HL-60/S4 (cell line): ENCODE data around the gene USP49.
"Not testable (repeated sequence)": the region's sequence is repeated elsewhere in the genome, so short reads cannot be mapped to it uniquely, and the experiment has no call there.

Experiments
- in situ Hi-C: fragments of 300-500 bp; cut with MboI; formaldehyde crosslinking; loops from 2 replicates; pipeline ENCODE4 v1.14.3; 2022; ENCODE audit warnings: low sequenced_read_pairs

Gene USP49

GRCh38 chr6:41815587-41815986, 79.6 kb downstream of the USP49 start:
- in situ Hi-C loops, result no loop called here

DNA sequence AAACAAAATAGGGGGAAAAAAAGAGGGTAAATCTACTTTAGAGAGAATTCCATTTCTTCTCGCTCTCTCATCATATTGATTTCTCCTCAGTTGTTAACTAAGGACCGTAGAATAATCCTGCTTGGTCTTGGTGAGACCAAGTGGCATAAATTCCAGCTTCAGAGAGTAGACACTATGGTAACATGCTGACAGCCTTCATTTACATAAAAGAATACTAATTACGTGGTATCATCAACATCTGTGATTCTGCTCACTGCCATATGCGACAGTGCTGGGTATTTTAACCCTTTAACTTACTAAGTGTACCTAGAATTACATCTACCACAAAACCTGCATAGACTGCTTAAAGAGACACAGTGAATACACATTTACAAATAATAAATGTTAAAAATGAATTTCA, 80.5 kb downstream of the USP49 start:
- in situ Hi-C loops, result no loop called here

GRCh38 chr6:41813956-41814355, 81.2 kb downstream of the USP49 start:
- in situ Hi-C loops, result no loop called here

- in situ Hi-C loops, result no loop called here
Measured at GRCh38 chr6:41813469-41813868, 81.7 kb downstream of the USP49 start.

GRCh38 chr6:41811946-41812345, 83.2 kb downstream of the USP49 start:
- in situ Hi-C loops, result not testable (repeated sequence)

DNA sequence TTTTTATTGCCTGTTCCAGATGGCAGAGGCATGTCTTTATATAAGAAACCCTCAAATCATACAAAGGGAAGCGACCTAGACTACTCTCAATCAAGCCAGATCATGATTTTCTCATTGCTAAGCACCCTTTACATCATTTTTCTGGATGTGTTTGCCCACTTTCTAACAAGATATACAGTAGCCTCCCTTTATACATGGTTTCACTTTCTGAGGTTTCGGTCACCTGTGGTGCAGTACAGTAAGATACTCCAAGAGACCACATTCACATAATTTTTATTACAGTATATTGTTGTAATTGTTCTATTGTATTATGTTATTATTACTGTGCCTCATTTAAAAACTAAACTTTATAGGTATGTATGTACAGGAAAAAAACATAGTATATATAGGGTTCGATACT, 84.1 kb downstream of the USP49 start:
- in situ Hi-C loops, result no loop called here

DNA sequence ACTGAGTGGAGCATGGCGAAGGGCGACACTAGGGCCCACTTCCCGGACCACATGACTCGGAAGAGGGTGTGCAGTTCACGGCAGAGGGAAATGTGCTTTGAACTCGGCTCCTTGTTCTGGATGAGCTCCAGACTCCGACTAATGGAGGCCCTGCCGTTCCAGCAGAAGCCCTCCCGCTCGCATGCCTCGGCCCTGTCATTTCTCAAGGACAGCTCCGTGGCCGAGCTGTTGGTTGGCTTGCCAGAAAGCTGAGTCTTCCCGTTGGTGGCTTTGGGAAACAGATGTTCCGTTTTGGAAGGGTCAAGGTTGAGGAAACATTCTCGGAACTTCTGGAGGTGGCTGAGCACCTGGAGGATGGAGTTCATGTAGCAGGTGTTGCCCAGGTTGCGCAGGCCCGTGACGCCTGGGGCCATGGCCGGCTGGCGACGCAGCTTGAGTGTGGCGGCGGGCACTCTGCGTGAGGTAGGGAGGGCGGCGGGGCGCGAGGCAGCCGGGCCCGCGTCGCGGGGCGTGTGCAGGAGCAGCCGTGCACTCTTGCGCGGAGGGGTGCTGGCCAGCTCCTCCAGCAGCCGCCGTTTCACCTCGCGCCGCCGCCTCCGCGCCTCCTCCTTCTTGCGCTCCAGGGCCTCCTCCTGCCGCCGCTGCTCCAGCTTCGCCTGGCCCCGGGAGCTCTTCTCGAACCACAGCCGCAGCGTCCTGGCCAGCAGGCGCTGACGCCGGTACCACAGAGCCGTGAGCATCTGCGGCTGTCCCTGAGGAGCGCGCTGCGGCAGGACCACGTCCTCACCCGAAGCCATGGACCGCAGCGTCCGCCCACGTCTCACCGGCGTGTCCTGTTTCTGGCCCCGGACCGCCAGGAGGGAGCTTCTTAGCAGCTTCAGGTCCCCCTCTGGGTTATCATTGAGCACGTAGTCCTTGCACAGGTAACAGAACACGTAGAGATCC, 89.1 kb downstream of the USP49 start:
- in situ Hi-C loops, result no loop called here

DNA sequence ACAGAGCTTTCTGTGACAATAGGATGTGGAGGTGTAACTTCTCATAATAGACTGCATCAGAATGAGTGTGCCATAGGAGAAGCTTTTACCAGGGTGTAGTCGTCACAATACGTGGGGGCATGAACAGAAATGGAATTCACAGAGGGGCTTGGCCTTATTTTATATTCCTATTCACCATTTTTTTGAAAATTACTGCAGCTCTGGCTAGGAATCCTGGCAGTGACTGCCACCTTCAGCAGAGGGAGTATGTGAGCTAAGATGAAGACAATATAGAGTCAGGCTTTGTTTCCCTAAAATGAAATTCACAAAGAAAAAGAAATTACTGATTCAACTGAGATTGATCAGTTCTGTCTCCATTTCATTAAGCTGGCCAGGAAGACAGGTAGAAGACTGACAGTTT, 93.8 kb downstream of the USP49 start:
- in situ Hi-C loops, result no loop called here

DNA sequence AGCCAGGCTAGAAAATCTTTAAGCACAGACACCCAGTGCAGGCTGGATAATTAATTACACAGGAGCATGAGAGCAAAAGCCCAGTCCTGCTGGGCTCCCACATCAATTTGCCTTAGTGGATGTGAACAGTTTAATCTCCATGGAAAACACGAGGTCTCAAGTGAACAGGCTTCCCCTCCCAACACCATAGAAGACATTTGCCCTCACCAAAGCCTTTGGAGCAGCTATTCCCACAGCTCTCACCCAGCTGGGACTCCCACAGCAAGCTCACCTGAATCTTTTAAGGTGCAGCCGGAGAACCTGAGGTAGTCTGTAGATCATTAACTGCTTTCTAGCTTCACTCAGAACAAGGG, 95.6 kb downstream of the USP49 start:
- in situ Hi-C loops, result no loop called here

DNA sequence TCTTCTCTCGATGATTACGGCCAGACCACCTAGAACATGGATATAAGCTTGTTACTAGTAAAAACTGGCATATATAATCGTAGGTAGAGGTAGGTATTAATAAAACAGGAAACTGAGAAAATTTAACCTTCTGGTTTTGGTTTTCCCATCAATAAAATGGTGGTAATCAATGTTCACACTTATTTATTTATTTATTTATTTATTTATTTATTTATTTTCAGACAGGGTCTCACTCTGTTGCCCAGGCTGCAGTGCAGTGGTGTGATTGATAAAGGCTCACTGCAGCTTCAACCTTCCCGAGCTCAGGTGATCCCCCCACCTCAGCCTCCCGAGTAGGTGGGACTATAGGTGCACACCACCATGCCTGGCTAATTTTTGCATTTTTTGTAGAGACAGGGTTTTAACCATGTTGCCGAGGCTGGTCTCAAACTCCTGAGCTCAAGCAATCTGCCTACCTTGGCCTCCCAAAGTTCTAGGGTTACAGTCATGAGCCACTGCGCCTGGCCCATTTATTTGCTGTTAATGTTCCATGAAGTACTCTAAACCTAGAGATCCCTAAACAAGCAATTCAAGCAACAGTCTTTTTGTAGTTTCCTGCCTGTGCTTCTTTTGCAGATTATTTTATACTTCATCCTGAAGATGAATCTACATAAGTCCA, 96.1 kb downstream of the USP49 start:
- in situ Hi-C loops, result no loop called here

DNA sequence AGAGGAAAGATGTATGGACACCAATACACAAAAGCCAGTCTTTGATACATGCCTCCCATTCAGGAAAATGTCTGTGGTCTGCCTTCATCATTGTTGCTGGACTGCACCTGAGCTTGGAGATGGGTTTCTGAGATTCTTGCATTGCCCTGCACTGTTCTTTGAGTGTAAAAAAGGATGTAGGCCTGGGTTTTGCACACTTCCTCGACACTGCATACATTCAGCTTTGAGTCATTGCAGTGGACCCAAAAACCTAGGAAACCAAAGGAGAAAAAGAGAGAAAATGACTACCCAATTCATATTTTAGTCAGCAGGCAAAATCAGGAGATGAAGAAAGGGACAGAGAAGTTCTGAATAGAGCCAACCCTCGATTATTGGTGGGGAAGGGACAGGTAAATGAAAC, 98.7 kb downstream of the USP49 start:
- in situ Hi-C loops, result no loop called here

- in situ Hi-C loops, result no loop called here
Measured at GRCh38 chr6:41791984-41792383, 103.2 kb downstream of the USP49 start.

GRCh38 chr6:41791305-41791704, 103.9 kb downstream of the USP49 start:
- in situ Hi-C loops, result no loop called here

DNA sequence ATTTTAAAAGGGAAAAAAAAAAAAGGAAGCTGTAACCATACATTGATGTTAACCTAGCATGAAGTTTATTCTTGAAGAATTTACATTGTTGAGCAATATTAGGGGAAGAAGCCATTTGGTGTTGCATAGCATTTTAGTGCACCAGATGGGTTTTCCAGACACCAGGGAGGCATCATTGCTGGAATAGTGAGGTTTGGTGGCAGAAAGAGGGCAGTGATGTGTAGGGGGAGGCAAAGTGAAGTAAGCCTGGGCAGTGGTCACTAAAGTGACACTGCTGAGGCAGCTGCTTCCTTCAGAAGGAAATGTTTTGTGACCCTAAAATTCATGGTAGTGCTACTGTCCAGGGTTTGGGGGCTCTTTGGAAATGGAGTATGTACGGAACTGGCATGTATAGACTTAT, 105.1 kb downstream of the USP49 start:
- in situ Hi-C loops, result no loop called here

DNA sequence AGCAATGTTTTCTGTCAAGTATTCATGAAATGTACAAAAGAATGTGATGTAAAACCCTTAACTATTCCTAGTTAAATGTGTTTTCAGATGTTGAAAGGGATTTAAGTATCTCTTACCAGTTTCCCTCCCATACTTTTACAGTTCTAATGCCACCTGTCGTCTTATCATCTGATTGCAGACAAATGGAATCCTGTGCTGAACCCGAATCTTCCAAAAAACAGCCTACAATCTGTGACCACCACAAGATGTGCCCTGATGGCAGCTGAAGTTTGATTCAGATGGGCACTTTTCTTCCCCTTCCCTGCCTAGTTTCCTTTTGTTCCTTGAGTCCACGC, 105.8 kb downstream of the USP49 start:
- in situ Hi-C loops, result loop anchor here (10.0 kb wide), 1 partner anchor 255 kb away; no protein-coding TSS in a partner anchor

DNA sequence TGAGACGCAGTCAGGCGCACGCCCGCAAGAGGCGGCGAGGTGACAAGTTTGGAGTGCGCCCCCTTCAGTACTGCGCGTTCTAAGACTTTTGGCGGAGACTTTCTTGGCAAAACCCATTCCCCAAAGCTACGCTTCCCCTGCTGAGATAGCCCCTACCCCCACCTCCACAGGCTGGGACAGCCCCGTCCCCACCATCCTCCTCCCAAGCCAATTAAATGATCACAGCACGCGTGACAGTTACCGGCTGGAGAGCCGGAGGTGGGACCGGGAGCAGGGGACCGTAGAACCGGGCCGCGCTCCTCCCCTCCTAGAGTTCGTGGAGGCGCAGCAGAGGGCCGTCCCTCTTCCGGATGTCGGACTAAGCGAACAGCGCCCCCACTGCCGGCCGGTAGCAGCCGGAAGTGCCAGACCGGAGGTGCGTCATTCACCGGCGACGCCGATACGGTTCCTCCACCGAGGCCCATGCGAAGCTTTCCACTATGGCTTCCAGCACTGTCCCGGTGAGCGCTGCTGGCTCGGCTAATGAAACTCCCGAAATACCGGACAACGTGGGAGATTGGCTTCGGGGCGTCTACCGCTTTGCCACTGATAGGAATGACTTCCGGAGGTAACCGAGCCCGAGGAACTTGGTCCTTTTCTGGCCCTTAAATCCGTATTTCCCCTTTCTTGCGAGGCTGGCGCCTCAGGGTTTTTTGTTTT, 107.8 kb downstream of the USP49 start, which contains the start of gene TOMM6:
Gene TOMM6 (plus strand): TSS at position 476 of the 699 bp plus-strand sequence. CDS start 4 bp downstream, at position 480.
- in situ Hi-C loops, result loop anchor here (10.0 kb wide), 1 partner anchor 257 kb away; no protein-coding TSS in a partner anchor

DNA sequence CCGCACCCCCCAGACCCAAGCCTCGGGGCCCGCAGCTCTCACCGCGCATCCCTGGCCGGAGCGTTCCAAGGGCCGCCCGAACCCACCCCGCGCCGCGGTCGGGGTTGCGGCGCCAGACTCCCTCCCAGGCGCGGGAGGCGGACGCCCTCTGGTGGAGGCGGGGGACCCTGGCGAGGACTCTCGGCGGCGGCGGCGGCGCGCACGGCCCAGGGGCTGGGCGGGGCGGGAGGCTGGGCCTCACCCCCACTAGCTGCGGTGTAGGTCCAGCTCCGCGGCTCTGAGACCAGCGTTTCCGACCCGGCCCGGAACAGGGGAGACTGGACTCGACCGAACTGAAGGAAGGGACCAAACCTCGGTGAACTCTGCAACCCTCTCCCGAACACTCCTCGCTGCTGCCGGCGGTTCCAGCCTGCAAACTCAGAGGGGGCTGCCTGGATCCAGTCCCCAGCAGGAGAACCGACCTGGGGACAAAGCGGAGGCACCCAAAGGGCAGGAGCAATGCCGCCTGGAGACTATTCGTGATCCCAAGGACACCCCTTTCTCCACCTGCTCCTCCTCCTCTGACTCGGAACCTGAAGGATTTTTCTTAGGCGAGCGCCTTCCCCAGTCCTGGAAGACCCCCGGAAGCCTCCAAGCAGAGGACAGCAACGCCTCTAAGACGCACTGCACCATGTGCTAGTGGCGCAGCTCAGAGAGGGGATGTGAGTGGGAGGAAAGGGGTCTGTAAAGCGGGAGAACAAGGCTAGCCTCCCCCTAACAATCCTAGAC, 108.5 kb downstream of the USP49 start:
- in situ Hi-C loops, result loop anchor here (10.0 kb wide), 1 partner anchor 258 kb away; no protein-coding TSS in a partner anchor

GRCh38 chr6:41785689-41786450, 109.3 kb downstream of the USP49 start:
- in situ Hi-C loops, result loop anchor here (10.0 kb wide), 1 partner anchor 259 kb away; no protein-coding TSS in a partner anchor

GRCh38 chr6:41785254-41785653, 109.9 kb downstream of the USP49 start:
- in situ Hi-C loops, result loop anchor here (10.0 kb wide), 1 partner anchor 260 kb away; no protein-coding TSS in a partner anchor
